ENCODE measurements around the gene E2F2.
A peak's percentile ranks its signal among the peaks of the same experiment; 100 is the strongest.
"Not testable (repeated sequence)": the region's sequence is repeated elsewhere in the genome, so short reads cannot be mapped to it uniquely, and the experiment has no call there.

The E2F2 gene

GRCh38 chr1:23522244-23522982 lies 8.6 kb downstream of the E2F2 start:
- DNase-seq = peak; percentile 68

- DNase-seq = no peak
Observed at GRCh38 chr1:23521588-23521987, 9.4 kb downstream of the E2F2 start.

GRCh38 chr1:23517581-23517980 lies 13.5 kb downstream of the E2F2 start:
- DNase-seq = no peak

GRCh38 chr1:23515905-23516304 lies 15.1 kb downstream of the E2F2 start:
- DNase-seq = no peak

GRCh38 chr1:23514111-23514679 lies 16.8 kb downstream of the E2F2 start:
- no peak for DNase-seq

- DNase-seq = no peak
Observed at GRCh38 chr1:23509896-23510295, 21.1 kb downstream of the E2F2 start.

- DNase-seq = no peak
Observed at GRCh38 chr1:23506376-23507107, 24.5 kb downstream of the E2F2 start.

- no peak for DNase-seq
Observed at GRCh38 chr1:23505851-23506250, 25.2 kb downstream of the E2F2 start.

GRCh38 chr1:23504156-23504555 lies 26.9 kb downstream of the E2F2 start:
- not testable (repeated sequence) for DNase-seq

GRCh38 chr1:23502951-23503350 lies 28.1 kb downstream of the E2F2 start:
- DNase-seq = no peak

GRCh38 chr1:23500466-23500865 lies 30.6 kb downstream of the E2F2 start:
- DNase-seq = no peak

GRCh38 chr1:23497777-23498439 lies 33.1 kb downstream of the E2F2 start:
- DNase-seq = no peak

GRCh38 chr1:23496490-23497181 lies 34.4 kb downstream of the E2F2 start:
- DNase-seq = no peak

- DNase-seq = not testable (repeated sequence)
Observed at GRCh38 chr1:23494836-23495235, 36.2 kb downstream of the E2F2 start.

GRCh38 chr1:23492776-23493175 lies 38.3 kb downstream of the E2F2 start:
- DNase-seq = not testable (repeated sequence)

GRCh38 chr1:23492132-23492720 lies 38.8 kb downstream of the E2F2 start:
- no peak for DNase-seq

- DNase-seq = no peak
Observed at GRCh38 chr1:23489842-23490241, 41.2 kb downstream of the E2F2 start.

- no peak for DNase-seq
Observed at GRCh38 chr1:23485002-23485332, 46.1 kb downstream of the E2F2 start.

GRCh38 chr1:23484253-23485001 lies 46.6 kb downstream of the E2F2 start:
- DNase-seq = peak; percentile 83

GRCh38 chr1:23483321-23484252 lies 47.4 kb downstream of the E2F2 start, which contains the start of gene ASAP3:
Gene ASAP3 (minus strand): TSS chr1:23484179. CDS start chr1:23484133, 46 bp downstream.
- DNase-seq = no peak

GRCh38 chr1:23481904-23482303 lies 49.1 kb downstream of the E2F2 start:
- no peak for DNase-seq
